Measurements from ENCODE around the gene GALT. TPM values are rescaled to one million over a fixed set of nuclear protein-coding genes. Genes with fewer than 3 reads are reported as not detected.

The GALT gene
- total RNA-seq, 1 donor from 2014 or later = 32.1 TPM

DNA sequence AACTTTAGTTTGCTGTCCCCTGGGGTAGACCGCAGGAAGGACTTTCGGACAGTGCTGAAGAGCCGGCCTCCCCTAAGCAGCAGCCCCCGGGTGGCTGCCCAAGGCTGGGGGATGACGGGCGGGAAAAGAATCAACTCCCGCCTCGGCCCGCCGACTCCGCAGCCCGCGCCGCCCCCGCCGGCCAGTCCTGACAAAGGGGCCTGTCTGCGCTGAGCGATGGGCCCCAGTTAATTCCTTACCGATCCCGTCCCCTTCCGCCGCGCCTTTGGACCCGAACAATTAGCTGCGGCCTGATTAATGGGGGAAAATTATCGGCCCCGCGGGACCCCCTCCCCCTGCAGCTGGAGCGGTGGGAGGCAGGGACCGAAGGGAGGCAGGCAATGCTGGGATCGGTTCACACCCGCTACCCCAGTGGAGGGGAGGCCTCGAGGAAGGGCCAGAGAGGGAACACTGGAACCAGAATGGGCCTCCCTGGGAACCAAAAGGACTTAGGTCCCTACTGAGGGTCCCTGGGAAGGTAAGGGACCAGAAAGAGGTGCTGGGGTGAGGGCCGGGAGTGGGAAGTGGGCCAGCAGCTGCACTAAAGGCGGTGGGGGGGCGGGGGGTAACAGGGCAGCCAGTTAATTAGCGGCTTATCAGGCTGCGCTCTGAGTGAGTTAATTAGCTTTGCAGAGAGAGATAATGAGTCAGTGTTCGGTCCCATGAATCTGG is 21.8 kb upstream of the GALT start:
- H3K4me1 Mint-ChIP-seq = peaks cover 28% of the 10 kb centered on the region
- Histone ChIP-seq H3K9ac (no peak overlapping the region), H2AFZ (replicated peaks) (peak overlapping the region; percentile 66), H4K20me1 (ENCODE audit: low read depth) (no peaks in the 10 kb centered on the region), H3K27me3 (peaks cover 51% of the 10 kb centered on the region), H3K79me2 (ENCODE audit: low read depth) (no peaks in the 10 kb centered on the region), H3K4me2 (peak overlapping the region; percentile 67), H3K9me3 (ENCODE audit: low read depth) (no peaks in the 10 kb centered on the region), H3K4me1 (peaks cover 48% of the 10 kb centered on the region), H3F3A (ENCODE audit: low read depth) (peaks cover 32% of the 10 kb centered on the region), H3K36me3 (no peaks in the 10 kb centered on the region), H3K4me3 (peak overlapping the region; percentile 35), H3K27ac (peak overlapping the region; percentile 92)
- H3K27me3 Mint-ChIP-seq (ENCODE audit: insufficient read depth, low read depth) = peaks cover 43% of the 10 kb centered on the region
- no peak overlapping the region for H3K27ac Mint-ChIP-seq
- TF ChIP-seq, protein P1, sequence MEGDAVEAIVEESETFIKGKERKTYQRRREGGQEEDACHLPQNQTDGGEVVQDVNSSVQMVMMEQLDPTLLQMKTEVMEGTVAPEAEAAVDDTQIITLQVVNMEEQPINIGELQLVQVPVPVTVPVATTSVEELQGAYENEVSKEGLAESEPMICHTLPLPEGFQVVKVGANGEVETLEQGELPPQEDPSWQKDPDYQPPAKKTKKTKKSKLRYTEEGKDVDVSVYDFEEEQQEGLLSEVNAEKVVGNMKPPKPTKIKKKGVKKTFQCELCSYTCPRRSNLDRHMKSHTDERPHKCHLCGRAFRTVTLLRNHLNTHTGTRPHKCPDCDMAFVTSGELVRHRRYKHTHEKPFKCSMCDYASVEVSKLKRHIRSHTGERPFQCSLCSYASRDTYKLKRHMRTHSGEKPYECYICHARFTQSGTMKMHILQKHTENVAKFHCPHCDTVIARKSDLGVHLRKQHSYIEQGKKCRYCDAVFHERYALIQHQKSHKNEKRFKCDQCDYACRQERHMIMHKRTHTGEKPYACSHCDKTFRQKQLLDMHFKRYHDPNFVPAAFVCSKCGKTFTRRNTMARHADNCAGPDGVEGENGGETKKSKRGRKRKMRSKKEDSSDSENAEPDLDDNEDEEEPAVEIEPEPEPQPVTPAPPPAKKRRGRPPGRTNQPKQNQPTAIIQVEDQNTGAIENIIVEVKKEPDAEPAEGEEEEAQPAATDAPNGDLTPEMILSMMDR (IDR thresholded peaks at IDR 0.05) = no peak
- TF ChIP-seq EZH2phosphoT487 (IDR thresholded peaks at IDR 0.05) (peak; percentile 24), EZH2 (IDR thresholded peaks at IDR 0.05) (peak; percentile 37)
- no peak overlapping the region for H3K4me3 Mint-ChIP-seq
- peak; percentile 86 for DNase-seq (ENCODE audit: low spot score)
- peaks cover 2% of the 10 kb centered on the region for H3K9me3 Mint-ChIP-seq
- no peaks in the 10 kb centered on the region for H3K36me3 Mint-ChIP-seq

DNA sequence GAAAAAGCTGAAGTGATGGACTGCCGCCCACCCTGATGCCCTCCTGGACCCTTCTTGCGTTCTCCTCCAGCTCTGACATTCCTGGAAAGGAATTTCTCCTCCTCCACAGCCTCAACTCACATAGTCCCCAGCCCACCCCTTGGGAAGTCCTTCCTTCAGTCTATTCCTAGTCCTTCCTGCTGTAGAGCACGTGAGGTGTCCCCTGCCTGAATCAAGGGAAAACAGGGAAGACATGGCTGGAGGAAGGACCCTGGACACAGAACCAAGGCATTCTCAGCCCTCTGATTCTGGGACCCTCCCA is 21.3 kb upstream of the GALT start:
- Histone ChIP-seq H3K4me2 (peak overlapping the region; percentile 67), H3K9me3 (ENCODE audit: low read depth) (no peaks in the 10 kb centered on the region), H3K79me2 (ENCODE audit: low read depth) (no peaks in the 10 kb centered on the region), H3K36me3 (no peaks in the 10 kb centered on the region), H3F3A (ENCODE audit: low read depth) (peaks cover 37% of the 10 kb centered on the region), H3K27ac (peak overlapping the region; percentile 92), H2AFZ (replicated peaks) (no peak overlapping the region), H3K4me1 (peaks cover 48% of the 10 kb centered on the region), H3K9ac (no peak overlapping the region), H4K20me1 (ENCODE audit: low read depth) (no peaks in the 10 kb centered on the region), H3K4me3 (peak overlapping the region; percentile 35), H3K27me3 (peaks cover 56% of the 10 kb centered on the region)
- Mint-ChIP-seq H3K9me3 (peaks cover 2% of the 10 kb centered on the region), H3K4me1 (peaks cover 26% of the 10 kb centered on the region), H3K27ac (no peak overlapping the region), H3K36me3 (no peaks in the 10 kb centered on the region), H3K27me3 (ENCODE audit: insufficient read depth, low read depth) (peaks cover 48% of the 10 kb centered on the region), H3K4me3 (peak overlapping the region; percentile 68)
- no peak for DNase-seq (ENCODE audit: low spot score)
- TF ChIP-seq EZH2 (IDR thresholded peaks at IDR 0.05) = no peak
- no peak for TF ChIP-seq EZH2phosphoT487 (IDR thresholded peaks at IDR 0.05)
- TF ChIP-seq, protein P1 (IDR thresholded peaks at IDR 0.05) = no peak

DNA sequence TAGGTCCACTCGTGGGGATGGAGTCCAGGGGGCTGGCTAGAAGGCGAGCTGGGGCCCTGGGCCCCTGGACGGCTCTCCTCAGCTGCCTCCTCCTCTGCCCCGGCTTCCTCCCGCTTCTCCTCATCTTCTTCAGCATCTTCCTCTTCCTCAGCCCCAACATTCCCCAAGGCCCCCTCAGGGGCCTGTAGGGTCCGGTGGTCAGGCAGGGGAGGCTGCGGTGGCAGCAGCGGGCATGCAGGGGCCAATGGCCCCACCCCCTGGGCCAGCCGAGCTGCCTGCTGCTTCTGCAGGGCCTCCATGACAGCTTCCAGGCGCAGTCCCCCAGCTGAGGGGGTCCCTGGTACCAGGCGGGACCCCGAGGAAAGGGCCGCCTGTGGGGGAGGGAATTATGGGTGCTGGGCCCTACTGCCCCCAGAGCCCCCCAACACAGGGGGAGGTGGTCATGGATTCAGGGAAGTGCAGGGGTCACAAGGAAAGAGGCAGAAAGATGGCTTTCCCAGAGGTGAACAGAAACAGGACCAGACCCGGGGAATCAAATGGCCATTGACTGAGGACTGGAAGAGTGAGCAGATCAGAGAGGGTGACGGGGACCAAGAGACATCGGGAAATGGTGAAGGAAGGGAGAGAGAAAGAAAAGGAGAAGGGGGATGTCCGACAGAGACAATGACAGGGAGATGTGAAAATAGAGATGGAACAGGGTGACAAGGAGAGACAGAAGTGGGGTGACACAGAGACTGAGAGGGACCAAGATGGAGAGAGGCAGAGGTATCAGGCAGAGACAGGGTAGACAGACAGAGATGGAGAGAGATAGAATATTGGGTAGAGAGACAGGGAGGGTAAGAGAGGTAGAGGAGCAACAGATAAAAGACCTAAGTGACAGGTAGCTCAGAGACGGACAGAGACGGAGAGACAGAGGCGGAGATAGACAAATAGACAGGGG is 18.5 kb upstream of the GALT start:
- H3K27ac ChIP-seq = no peak overlapping the region
- H4K20me1 ChIP-seq (ENCODE audit: low read depth) = no peaks in the 10 kb centered on the region
- no peak for DNase-seq (ENCODE audit: low spot score)
- H3K4me1 Mint-ChIP-seq = peaks cover 17% of the 10 kb centered on the region
- H3K27me3 Mint-ChIP-seq (ENCODE audit: insufficient read depth, low read depth) = peaks cover 49% of the 10 kb centered on the region
- TF ChIP-seq, protein P1 (IDR thresholded peaks at IDR 0.05) = no peak
- no peak for TF ChIP-seq EZH2phosphoT487 (IDR thresholded peaks at IDR 0.05)
- peak overlapping the region; percentile 66 for H3K4me3 ChIP-seq
- no peaks in the 10 kb centered on the region for H3K36me3 ChIP-seq
- no peaks in the 10 kb centered on the region for H3K79me2 ChIP-seq (ENCODE audit: low read depth)
- H3K36me3 Mint-ChIP-seq = no peaks in the 10 kb centered on the region
- H3K27ac Mint-ChIP-seq = no peak overlapping the region
- H2AFZ ChIP-seq (replicated peaks) = peak overlapping the region; percentile 75
- H3K9ac ChIP-seq = no peak overlapping the region
- H3F3A ChIP-seq (ENCODE audit: low read depth) = peaks cover 39% of the 10 kb centered on the region
- H3K4me1 ChIP-seq = peaks cover 61% of the 10 kb centered on the region
- no peaks in the 10 kb centered on the region for H3K9me3 ChIP-seq (ENCODE audit: low read depth)
- H3K9me3 Mint-ChIP-seq = peaks cover 4% of the 10 kb centered on the region
- H3K4me3 Mint-ChIP-seq = peak overlapping the region; percentile 82
- peaks cover 70% of the 10 kb centered on the region for H3K27me3 ChIP-seq
- peak overlapping the region; percentile 97 for H3K4me2 ChIP-seq

Measured in neural progenitor cell (in vitro differentiated cells).